ENCODE results near the gene GLI3. TPM values are rescaled to one million over a fixed set of nuclear protein-coding genes. Genes with fewer than 3 reads are reported as not detected.
A peak's percentile ranks its signal among the peaks of the same experiment; 100 is the strongest.

The GLI3 gene
- total and polyA plus RNA-seq, 12 donors: 0.51 to 9.1 (median 5.3) TPM

GRCh38 chr7:42071372-42072261 lies 165.4 kb downstream of the GLI3 start:
- no peak overlapping the region for H3K4me3 ChIP-seq
- DNase-seq (no peak), ATAC-seq (peak in 1 of 8 donors; percentile 51)
- H3K36me3 ChIP-seq: no peaks in the 10 kb centered on the region
- peaks cover 0 to 10% (median 0%) of the 10 kb centered on the region in 9 donors for H3K4me1 ChIP-seq
- peak in 1 of 9 donors; percentile 14 for TF ChIP-seq CTCF (IDR thresholded peaks at IDR 0.05)
- H3K27me3 ChIP-seq: no peaks in the 10 kb centered on the region
- WGBS, 2 donors: 73 to 74% methylated on average over 8 of the region's 8 CpGs
- H3K9me3 ChIP-seq: no peaks in the 10 kb centered on the region
- intact Hi-C loops (cut with DNase I): no loop called here
- H3K27ac ChIP-seq: no peak overlapping the region

GRCh38 chr7:42070068-42070467 lies 166.9 kb downstream of the GLI3 start:
- Histone ChIP-seq H3K9me3 (no peaks in the 10 kb centered on the region), H3K27ac (no peak overlapping the region), H3K36me3 (no peaks in the 10 kb centered on the region), H3K4me1 (peaks cover 0 to 10% (median 0%) of the 10 kb centered on the region in 9 donors), H3K4me3 (no peak overlapping the region), H3K27me3 (no peaks in the 10 kb centered on the region)
- intact Hi-C loops (cut with DNase I): no loop called here
- ATAC-seq (no peak), DNase-seq (no peak)
- 89% methylated on average over 2 of the region's 2 CpGs for WGBS, 2 donors
- no peak for TF ChIP-seq CTCF (IDR thresholded peaks at IDR 0.05)

GRCh38 chr7:42069590-42069989 lies 167.4 kb downstream of the GLI3 start:
- intact Hi-C loops (cut with DNase I): no loop called here
- Histone ChIP-seq H3K27me3 (no peaks in the 10 kb centered on the region), H3K4me1 (peaks cover 0 to 10% (median 0%) of the 10 kb centered on the region in 9 donors), H3K36me3 (no peaks in the 10 kb centered on the region), H3K27ac (no peak overlapping the region), H3K4me3 (no peak overlapping the region), H3K9me3 (no peaks in the 10 kb centered on the region)
- DNase-seq: no peak
- no peak for ATAC-seq
- 96 to 98% methylated on average over 1 of the region's 1 CpG for WGBS, 2 donors
- TF ChIP-seq CTCF (IDR thresholded peaks at IDR 0.05): no peak

GRCh38 chr7:42068554-42069280 lies 168.3 kb downstream of the GLI3 start:
- 80 to 83% methylated on average over 11 of the region's 11 CpGs for WGBS, 2 donors
- no peaks in the 10 kb centered on the region for H3K36me3 ChIP-seq
- no peak overlapping the region for H3K27ac ChIP-seq
- ATAC-seq: no peak
- intact Hi-C loops (cut with DNase I): no loop called here
- no peak overlapping the region for H3K4me3 ChIP-seq
- peaks cover 0 to 10% (median 0%) of the 10 kb centered on the region in 9 donors for H3K4me1 ChIP-seq
- TF ChIP-seq CTCF (IDR thresholded peaks at IDR 0.05): no peak
- DNase-seq: no peak
- no peaks in the 10 kb centered on the region for H3K27me3 ChIP-seq
- H3K9me3 ChIP-seq: no peaks in the 10 kb centered on the region
